Suprapubic skin (tissue), 4 donors: ENCODE results near the gene CTU2. TPM values are rescaled to one million over a fixed set of nuclear protein-coding genes. Genes with fewer than 3 reads are reported as not detected.

ENCODE experiments used
- DNase-seq, 2 donors: peaks; one replicate each; pipeline ENCODE4 v3.0.0-alpha.2; 2019; ENCODE audit warnings: low spot score in 2 of 2
- H3K27ac ChIP-seq: fragments of 200-600 bp; sonication (generic); one replicate; pipeline ENCODE4 v1.5.1; 2019
- H3K27me3 ChIP-seq: fragments of 200-600 bp; sonication (generic); one replicate; pipeline ENCODE4 v1.5.1; 2019
- H3K36me3 ChIP-seq: fragments of 200-600 bp; sonication (generic); one replicate; pipeline ENCODE4 v1.5.1; 2019
- H3K4me1 ChIP-seq: fragments of 200-600 bp; sonication (generic); one replicate; pipeline ENCODE4 v1.5.1; 2019
- H3K4me3 ChIP-seq: fragments of 200-600 bp; sonication (generic); one replicate; pipeline ENCODE4 v1.5.1; 2019; ENCODE audit warnings: mild to moderate bottlenecking
- H3K9me3 ChIP-seq: fragments of 200-600 bp; sonication (generic); one replicate; pipeline ENCODE4 v1.5.1; 2019
- EP300 ChIP-seq: sonication (generic); formaldehyde crosslinking; IDR thresholded peaks from one replicate; pipeline ENCODE4 v1.6.1; 2017; ENCODE audit warnings: antibody characterized with exemption
- POLR2A ChIP-seq, 2 donors: fragments of 450-650 bp; IDR thresholded peaks; one replicate each; pipeline ENCODE4 v1.6.1; 2017; ENCODE audit warnings: antibody characterized with exemption in 2 of 2, mild to moderate bottlenecking in 2 of 2, moderate library complexity in 2 of 2
- POLR2AphosphoS5 ChIP-seq, 3 donors: sonication (generic); formaldehyde crosslinking; IDR thresholded peaks; one replicate each; pipeline ENCODE4 v1.6.1; 2017; ENCODE audit warnings: antibody characterized with exemption in 3 of 3
- WGBS: methylation state at CpG from one replicate; pipeline ENCODE4 v1.1.5; 2018; 5-methylcytosine and 5-hydroxymethylcytosine counted together
- total RNA-seq, 4 donors: library from RNA; depleted of rRNA; stranded (reverse); fragments of >200 nt; gene quantifications; one replicate each; pipeline ENCODE4 v1.1.0, GENCODE V29; 2016
- TF ChIP-seq, protein P1 (sequence below), 2 donors: fragments of 200-600 bp in 1 of 2; fragments of 450-650 bp in 1 of 2; sonication (generic) in 1 of 2; IDR thresholded peaks; one replicate each; pipeline ENCODE4 v1.5.1; 2016 to 2019; ENCODE audit warnings: antibody characterized with exemption in 2 of 2, mild to moderate bottlenecking in 1 of 2, moderate library complexity in 1 of 2

Gene CTU2
- total RNA-seq, 4 donors from 2014 or later, result 7.8 to 17.8 (median 10.9) TPM

DNA sequence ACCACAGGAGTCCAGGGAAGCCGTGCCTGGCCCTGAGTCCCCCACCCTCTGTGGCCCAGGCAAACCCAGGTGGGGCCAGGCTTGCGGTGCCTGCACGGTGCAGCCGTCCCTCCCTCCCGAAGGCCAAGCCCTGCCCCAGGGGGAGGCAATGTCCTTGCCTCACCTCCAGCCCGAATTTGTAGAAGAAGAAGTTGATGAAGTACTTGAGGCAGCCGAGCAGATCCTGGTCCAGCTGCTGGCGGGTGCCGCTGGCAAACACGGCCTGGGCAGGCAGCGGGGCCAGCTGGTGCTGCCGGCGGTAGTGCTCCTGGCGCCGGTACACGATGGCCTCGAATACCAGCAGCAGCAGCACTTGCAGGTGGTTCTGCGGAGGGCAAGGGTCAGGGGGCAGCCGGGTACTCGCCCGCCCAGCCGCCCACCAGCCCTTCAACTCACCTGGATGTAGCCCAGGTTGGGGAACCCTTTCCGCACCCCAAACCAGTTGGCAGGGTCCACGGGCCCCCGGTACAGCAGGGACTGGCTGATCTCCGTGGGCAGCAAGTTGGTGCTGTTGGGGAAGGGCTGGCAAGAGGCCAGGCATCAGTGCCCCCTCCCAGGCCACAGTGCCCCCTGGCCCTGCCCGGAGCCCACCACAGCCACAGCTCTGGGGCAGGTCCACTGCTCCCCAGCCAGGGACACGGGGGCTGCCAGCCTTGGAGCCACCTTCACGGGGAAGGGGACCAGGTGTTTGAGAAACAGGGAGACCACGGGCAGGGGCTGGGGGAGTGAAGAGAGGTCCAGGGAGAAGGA, 26.1 kb downstream of the CTU2 start:
- Histone ChIP-seq H3K4me1 (peaks cover under 1% of the 10 kb centered on the region), H3K9me3 (no peaks in the 10 kb centered on the region), H3K36me3 (peaks cover 73% of the 10 kb centered on the region), H3K27me3 (no peaks in the 10 kb centered on the region), H3K27ac (no peak overlapping the region), H3K4me3 (no peak overlapping the region)
- TF ChIP-seq POLR2AphosphoS5 (IDR thresholded peaks at IDR 0.05), result no peak
- TF ChIP-seq, protein P1, sequence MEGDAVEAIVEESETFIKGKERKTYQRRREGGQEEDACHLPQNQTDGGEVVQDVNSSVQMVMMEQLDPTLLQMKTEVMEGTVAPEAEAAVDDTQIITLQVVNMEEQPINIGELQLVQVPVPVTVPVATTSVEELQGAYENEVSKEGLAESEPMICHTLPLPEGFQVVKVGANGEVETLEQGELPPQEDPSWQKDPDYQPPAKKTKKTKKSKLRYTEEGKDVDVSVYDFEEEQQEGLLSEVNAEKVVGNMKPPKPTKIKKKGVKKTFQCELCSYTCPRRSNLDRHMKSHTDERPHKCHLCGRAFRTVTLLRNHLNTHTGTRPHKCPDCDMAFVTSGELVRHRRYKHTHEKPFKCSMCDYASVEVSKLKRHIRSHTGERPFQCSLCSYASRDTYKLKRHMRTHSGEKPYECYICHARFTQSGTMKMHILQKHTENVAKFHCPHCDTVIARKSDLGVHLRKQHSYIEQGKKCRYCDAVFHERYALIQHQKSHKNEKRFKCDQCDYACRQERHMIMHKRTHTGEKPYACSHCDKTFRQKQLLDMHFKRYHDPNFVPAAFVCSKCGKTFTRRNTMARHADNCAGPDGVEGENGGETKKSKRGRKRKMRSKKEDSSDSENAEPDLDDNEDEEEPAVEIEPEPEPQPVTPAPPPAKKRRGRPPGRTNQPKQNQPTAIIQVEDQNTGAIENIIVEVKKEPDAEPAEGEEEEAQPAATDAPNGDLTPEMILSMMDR (IDR thresholded peaks at IDR 0.05), result no peak
- no peak for TF ChIP-seq EP300
- TF ChIP-seq POLR2A (IDR thresholded peaks at IDR 0.05), result no peak
- no peak for DNase-seq
- WGBS, result 67% methylated on average over 11 of the region's 30 CpGs

DNA sequence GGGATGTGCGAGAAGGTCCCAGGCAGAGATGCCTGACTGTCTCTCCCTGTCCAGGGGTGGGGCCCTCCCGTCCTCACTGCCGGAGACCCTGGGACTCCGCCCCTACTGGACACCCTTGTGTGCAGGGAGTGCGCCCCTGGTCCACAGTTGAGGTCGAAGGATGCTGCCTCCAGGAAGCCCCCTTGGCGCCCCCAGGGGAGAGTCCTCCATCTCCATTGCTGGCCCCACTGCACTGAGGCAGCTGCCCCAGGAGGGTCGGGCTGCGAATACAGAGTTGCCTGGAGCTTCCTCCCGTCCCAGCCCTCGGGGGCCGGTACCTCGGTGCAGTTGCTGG, 26.6 kb downstream of the CTU2 start:
- H3K27ac ChIP-seq, result no peak overlapping the region
- no peaks in the 10 kb centered on the region for H3K27me3 ChIP-seq
- H3K4me1 ChIP-seq, result peaks cover 5% of the 10 kb centered on the region
- no peak for TF ChIP-seq POLR2AphosphoS5 (IDR thresholded peaks at IDR 0.05)
- peaks cover 68% of the 10 kb centered on the region for H3K36me3 ChIP-seq
- WGBS, result 93% methylated on average over 4 of the region's 13 CpGs
- no peaks in the 10 kb centered on the region for H3K9me3 ChIP-seq
- DNase-seq, result no peak
- no peak overlapping the region for H3K4me3 ChIP-seq

DNA sequence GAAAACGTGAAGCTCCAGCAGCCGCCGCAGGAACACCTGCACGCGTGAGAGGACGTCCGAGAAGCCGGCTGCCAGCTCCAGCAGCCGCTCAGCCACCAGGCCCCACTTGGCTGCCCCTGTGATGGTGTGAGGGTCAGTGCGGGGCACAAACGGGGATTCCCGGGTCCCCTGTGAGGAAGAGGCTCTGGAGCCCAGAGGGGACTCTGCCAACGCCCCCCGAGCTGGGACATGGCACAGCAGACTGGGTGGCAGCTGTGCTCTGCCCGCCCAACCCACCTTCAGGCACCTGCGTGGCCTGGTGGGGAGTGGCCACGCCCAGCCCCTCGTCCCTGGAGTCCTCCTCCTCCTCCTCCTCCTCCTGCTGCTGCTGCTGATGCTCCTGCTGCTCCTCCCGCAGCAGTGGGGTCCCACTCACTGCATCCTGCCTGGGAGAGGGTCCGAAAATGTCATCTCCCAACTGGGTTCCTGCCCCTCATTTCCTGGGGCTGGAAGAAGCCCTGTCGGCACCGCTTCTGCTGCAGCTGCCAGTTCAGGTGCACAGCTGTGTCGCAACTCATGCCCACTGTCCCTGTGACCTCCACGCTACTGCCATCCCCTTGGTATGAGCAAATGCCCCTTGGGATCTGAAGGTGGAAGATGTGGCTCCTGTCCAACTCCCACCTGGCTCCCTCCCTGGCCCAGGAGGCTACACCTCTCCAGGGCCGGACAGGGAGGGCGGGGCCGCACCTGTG, 27.5 kb downstream of the CTU2 start:
- TF ChIP-seq, protein P1 (IDR thresholded peaks at IDR 0.05), result no peak
- no peak for TF ChIP-seq EP300
- TF ChIP-seq POLR2AphosphoS5 (IDR thresholded peaks at IDR 0.05), result no peak
- TF ChIP-seq POLR2A (IDR thresholded peaks at IDR 0.05), result no peak
- no peak for DNase-seq
- H3K36me3 ChIP-seq, result peaks cover 68% of the 10 kb centered on the region
- H3K27ac ChIP-seq, result no peak overlapping the region
- no peak overlapping the region for H3K4me3 ChIP-seq
- no peaks in the 10 kb centered on the region for H3K27me3 ChIP-seq
- peaks cover 8% of the 10 kb centered on the region for H3K4me1 ChIP-seq
- H3K9me3 ChIP-seq, result no peaks in the 10 kb centered on the region
- 87% methylated on average over 6 of the region's 27 CpGs for WGBS

DNA sequence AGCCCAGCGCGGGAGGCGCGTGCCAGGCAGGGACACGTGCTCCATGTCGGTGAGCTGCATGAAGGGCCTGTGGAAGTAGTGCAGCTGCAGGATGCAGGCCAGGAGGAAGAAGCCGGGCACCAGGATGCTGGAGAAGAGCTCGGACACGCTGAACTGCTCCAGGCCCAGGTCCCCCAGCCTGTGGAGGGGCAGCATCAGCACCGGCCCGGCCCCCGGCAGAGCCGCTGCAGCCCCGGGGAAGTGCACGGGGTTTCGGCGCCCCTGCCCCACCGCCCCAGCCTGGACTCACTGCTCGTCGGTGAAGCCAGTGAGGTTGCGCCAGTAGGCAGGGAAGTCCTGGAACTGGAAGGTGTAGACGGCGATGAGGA, 28.0 kb downstream of the CTU2 start:
- no peaks in the 10 kb centered on the region for H3K9me3 ChIP-seq
- H3K4me1 ChIP-seq, result peaks cover 13% of the 10 kb centered on the region
- no peak overlapping the region for H3K4me3 ChIP-seq
- H3K27ac ChIP-seq, result no peak overlapping the region
- 67% methylated on average over 6 of the region's 23 CpGs for WGBS
- no peaks in the 10 kb centered on the region for H3K27me3 ChIP-seq
- no peak for DNase-seq
- peaks cover 68% of the 10 kb centered on the region for H3K36me3 ChIP-seq
- TF ChIP-seq POLR2AphosphoS5 (IDR thresholded peaks at IDR 0.05), result no peak
- TF ChIP-seq, protein P1 (IDR thresholded peaks at IDR 0.05), result no peak
- no peak for TF ChIP-seq POLR2A (IDR thresholded peaks at IDR 0.05)
- TF ChIP-seq EP300, result no peak

DNA sequence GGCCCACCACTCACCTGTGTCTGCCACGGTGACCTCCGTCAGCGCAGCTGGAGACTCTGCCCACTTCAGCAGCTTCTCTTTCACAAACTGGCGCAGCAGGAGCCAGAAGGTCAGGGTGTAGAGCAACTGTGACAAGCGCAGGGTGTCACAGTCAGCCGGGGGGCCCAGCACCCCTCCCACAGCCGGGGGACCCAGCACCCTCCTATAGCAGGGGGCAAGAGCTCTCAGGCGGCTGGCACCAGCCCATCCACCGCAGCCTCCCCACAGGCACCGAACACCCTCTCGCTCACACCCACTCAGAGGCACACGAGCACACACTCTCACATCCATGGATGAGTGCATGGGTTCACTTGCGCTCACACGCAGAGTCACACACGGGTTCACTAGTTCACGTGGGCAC, 28.8 kb downstream of the CTU2 start:
- H3K27ac ChIP-seq, result no peak overlapping the region
- no peak overlapping the region for H3K4me3 ChIP-seq
- H3K36me3 ChIP-seq, result peaks cover 69% of the 10 kb centered on the region
- H3K27me3 ChIP-seq, result no peaks in the 10 kb centered on the region
- H3K4me1 ChIP-seq, result peaks cover 19% of the 10 kb centered on the region
- no peaks in the 10 kb centered on the region for H3K9me3 ChIP-seq
- no peak for TF ChIP-seq POLR2A (IDR thresholded peaks at IDR 0.05)
- no peak for TF ChIP-seq EP300
- TF ChIP-seq POLR2AphosphoS5 (IDR thresholded peaks at IDR 0.05), result no peak
- TF ChIP-seq, protein P1 (IDR thresholded peaks at IDR 0.05), result no peak
- DNase-seq, result no peak
- WGBS, result 93% methylated on average over 9 of the region's 16 CpGs
